WTC11 (cell line): ENCODE results near the gene ADGRV1. TPM values are rescaled to one million over a fixed set of nuclear protein-coding genes. Genes with fewer than 3 reads are reported as not detected.

Experiments
- ATAC-seq: fragments of 200-7000 bp; cut with Tn5 transposase; 2 replicates; pipeline ENCODE4 v1.10.0; 2021; ENCODE audit warnings: mild to moderate bottlenecking, moderate library complexity
- CTCF ChIA-PET: fragments of 300-600 bp; sonication (Branson Sonifier 250); formaldehyde crosslinking; loops from one replicate; lab custom pipeline; 2021; ENCODE audit warnings: antibody characterized with exemption; lab: Charles Lee
- POLR2A ChIA-PET: fragments of 350-600 bp; sonication (Branson Sonifier 250); formaldehyde crosslinking; loops from one replicate; lab custom pipeline; 2021; ENCODE audit warnings: antibody characterized with exemption; lab: Charles Lee
- DNase-seq: peaks from one replicate; pipeline ENCODE4 v3.0.0; 2021; ENCODE audit warnings: low spot score
- H3K27ac Mint-ChIP-seq: 2 replicates; pipeline ENCODE4 v1.8.0; 2021; ENCODE audit warnings: mixed read lengths
- H3K27me3 Mint-ChIP-seq: 2 replicates; pipeline ENCODE4 v1.8.0; 2021; ENCODE audit warnings: low read depth, mild to moderate bottlenecking, moderate library complexity, mixed read lengths
- H3K36me3 Mint-ChIP-seq: 2 replicates; pipeline ENCODE4 v1.8.0; 2021; ENCODE audit warnings: mixed read lengths
- H3K4me1 Mint-ChIP-seq: 2 replicates; pipeline ENCODE4 v1.8.0; 2022; ENCODE audit warnings: mixed read lengths
- H3K4me3 Mint-ChIP-seq: 2 replicates; pipeline ENCODE4 v1.8.0; 2021; ENCODE audit warnings: mild to moderate bottlenecking, moderate library complexity, mixed read lengths
- H3K9me3 Mint-ChIP-seq: 2 replicates; pipeline ENCODE4 v1.8.0; 2021; ENCODE audit warnings: mixed read lengths
- ATF6 ChIP-seq: sonication (generic); formaldehyde crosslinking; IDR thresholded peaks from 2 replicates; pipeline ENCODE4 v1.8.1; 2023; ENCODE audit warnings: mild to moderate bottlenecking, missing genetic modification reagents
- CBFB ChIP-seq: sonication (generic); formaldehyde crosslinking; IDR thresholded peaks from 2 replicates; pipeline ENCODE4 v1.8.1; 2022; ENCODE audit warnings: mild to moderate bottlenecking, low read depth, missing genetic modification reagents
- ELF4 ChIP-seq: sonication (generic); formaldehyde crosslinking; IDR thresholded peaks from 2 replicates; pipeline ENCODE4 v1.8.1; 2022; ENCODE audit warnings: low read depth, mild to moderate bottlenecking, moderate library complexity, missing genetic modification reagents
- EMX1 ChIP-seq: fragments of 250-450 bp; sonication (Bioruptor Pico); IDR thresholded peaks from 2 replicates; pipeline ENCODE4 v1.8.0; 2021; ENCODE audit warnings: mild to moderate bottlenecking
- ETV6 ChIP-seq: sonication (generic); formaldehyde crosslinking; IDR thresholded peaks from 2 replicates; pipeline ENCODE4 v1.8.1; 2022; ENCODE audit warnings: mild to moderate bottlenecking, missing genetic modification reagents
- GABPB1 ChIP-seq: sonication (generic); formaldehyde crosslinking; IDR thresholded peaks from 2 replicates; pipeline ENCODE4 v1.8.1; 2023; ENCODE audit warnings: mild to moderate bottlenecking, missing genetic modification reagents
- GRHL2 ChIP-seq: fragments of 250-450 bp; sonication (Bioruptor Pico); IDR thresholded peaks from 2 replicates; pipeline ENCODE4 v1.8.0; 2022; ENCODE audit warnings: mild to moderate bottlenecking, moderate library complexity; ENCODE audit not compliant: insufficient replicate concordance, severe bottlenecking
- HMGA2 ChIP-seq: fragments of 250-450 bp; sonication (Bioruptor Pico); IDR thresholded peaks from 2 replicates; pipeline ENCODE4 v1.4.0; 2021; ENCODE audit warnings: mild to moderate bottlenecking, moderate library complexity
- HMGXB4 ChIP-seq: sonication (generic); formaldehyde crosslinking; IDR thresholded peaks from 2 replicates; pipeline ENCODE4 v1.8.1; 2023; ENCODE audit warnings: mild to moderate bottlenecking, moderate library complexity, missing genetic modification reagents
- NFATC4 ChIP-seq: fragments of 250-450 bp; sonication (Bioruptor Pico); IDR thresholded peaks from 2 replicates; pipeline ENCODE4 v1.9.0; 2021; ENCODE audit warnings: mild to moderate bottlenecking
- NFYB ChIP-seq: sonication (generic); formaldehyde crosslinking; conservative IDR thresholded peaks from 2 replicates; pipeline ENCODE4 v1.8.0; 2022; ENCODE audit warnings: low read depth, missing genetic modification reagents
- NR1H2 ChIP-seq: sonication (generic); formaldehyde crosslinking; IDR thresholded peaks from 2 replicates; pipeline ENCODE4 v1.9.0; 2021; ENCODE audit warnings: mild to moderate bottlenecking, moderate library complexity, missing genetic modification reagents
- PREB ChIP-seq: sonication (generic); formaldehyde crosslinking; IDR thresholded peaks from 2 replicates; pipeline ENCODE4 v1.8.1; 2022; ENCODE audit warnings: mild to moderate bottlenecking, missing genetic modification reagents, moderate library complexity, borderline replicate concordance
- STAT6 ChIP-seq: sonication (generic); formaldehyde crosslinking; conservative IDR thresholded peaks from 2 replicates; pipeline ENCODE4 v1.8.1; 2023; ENCODE audit warnings: mild to moderate bottlenecking, low read depth, missing genetic modification reagents, moderate library complexity
- TEAD1 ChIP-seq: sonication (generic); formaldehyde crosslinking; IDR thresholded peaks from 2 replicates; pipeline ENCODE4 v1.8.0; 2022; ENCODE audit warnings: mild to moderate bottlenecking, missing genetic modification reagents
- TP53 ChIP-seq: sonication (generic); formaldehyde crosslinking; IDR thresholded peaks from 2 replicates; pipeline ENCODE4 v1.8.1; 2023; ENCODE audit warnings: mild to moderate bottlenecking, missing genetic modification reagents
- USF2 ChIP-seq: sonication (generic); formaldehyde crosslinking; IDR thresholded peaks from 2 replicates; pipeline ENCODE4 v1.8.1; 2023; ENCODE audit warnings: mild to moderate bottlenecking, missing genetic modification reagents, moderate library complexity
- ZNF232 ChIP-seq: sonication (generic); formaldehyde crosslinking; IDR thresholded peaks from 2 replicates; pipeline ENCODE4 v1.8.0; 2022; ENCODE audit warnings: mild to moderate bottlenecking, missing genetic modification reagents
- ZNF396 ChIP-seq: fragments of 250-450 bp; sonication (Bioruptor Pico); IDR thresholded peaks from 2 replicates; pipeline ENCODE4 v1.8.0; 2021; ENCODE audit warnings: mild to moderate bottlenecking, moderate library complexity, borderline replicate concordance
- ZNF512 ChIP-seq: sonication (generic); formaldehyde crosslinking; IDR thresholded peaks from 2 replicates; pipeline ENCODE4 v1.8.1; 2022; ENCODE audit warnings: missing genetic modification reagents, borderline replicate concordance
- total RNA-seq: library from RNA; stranded (reverse); gene quantifications from 3 replicates; pipeline ENCODE4 v1.2.3, GENCODE V29; 2021

ADGRV1 gene
- total RNA-seq, 1 experiment from 2014 or later, result 74.5 TPM

GRCh38 chr5:90691533-90691932 lies 132.9 kb downstream of the ADGRV1 start:
- Mint-ChIP-seq H3K27ac (no peak overlapping the region), H3K4me3 (no peak overlapping the region), H3K27me3 (no peaks in the 10 kb centered on the region), H3K36me3 (peaks cover 40% of the 10 kb centered on the region), H3K4me1 (no peaks in the 10 kb centered on the region), H3K9me3 (no peaks in the 10 kb centered on the region)
- ChIA-PET POLR2A (no interaction called here), CTCF (no interaction called here)
- DNase-seq (no peak), ATAC-seq (no peak)
- TF ChIP-seq ZNF232 (no peak), PREB (CRISPR knock-in tag) (no peak), ETV6 (CRISPR knock-in tag) (no peak), NFATC4 (CRISPR knock-in tag) (no peak), ZNF396 (CRISPR knock-in tag) (no peak), NFYB (CRISPR knock-in tag) (no peak), GABPB1 (CRISPR knock-in tag) (no peak), HMGXB4 (CRISPR knock-in tag) (no peak), STAT6 (CRISPR knock-in tag) (no peak), TP53 (CRISPR knock-in tag) (no peak), ELF4 (CRISPR knock-in tag) (no peak), USF2 (CRISPR knock-in tag) (no peak), NR1H2 (no peak), GRHL2 (CRISPR knock-in tag) (no peak), ZNF512 (CRISPR knock-in tag) (no peak), ATF6 (CRISPR knock-in tag) (no peak), EMX1 (CRISPR knock-in tag) (no peak), HMGA2 (no peak), TEAD1 (CRISPR knock-in tag) (no peak), CBFB (CRISPR knock-in tag) (no peak)
